HepG2 (cell line): Measurements from ENCODE around the gene THOC5. TPM values are rescaled to one million over a fixed set of nuclear protein-coding genes. Genes with fewer than 3 reads are reported as not detected.

Experiments
- ATAC-seq: fragments of 200-7000 bp; cut with Tn5 transposase; 3 replicates; pipeline ENCODE4 v1.9.1; 2020; ENCODE audit warnings: mild to moderate bottlenecking, moderate library complexity
- BruUV-seq: library from RNA; stranded (reverse); fragments of 400-500 nt; replicated peaks from 2 replicates; lab custom pipeline; 2021; lab: Mats Ljungman, UMichigan
- CTCF ChIA-PET: fragments of 300-600 bp; formaldehyde crosslinking; extraction: SDS; loops from one replicate; lab custom pipeline; 2021; ENCODE audit warnings: low total read pairs, inconsistent platforms, low intra/inter-chr PET ratio; lab: Yijun Ruan, JAX
- POLR2A ChIA-PET: fragments of 350-600 bp; sonication (Branson Sonifier 250); formaldehyde crosslinking; loops from one replicate; lab custom pipeline; 2020; ENCODE audit warnings: antibody characterized with exemption, inconsistent platforms; lab: Yijun Ruan, JAX
- DNase-seq: peaks from one replicate; pipeline ENCODE4 v3.0.0-alpha.2; 2015; ENCODE audit warnings: low spot score
- FAIRE-seq: peaks from 3 replicates; lab custom pipeline; 2011; peaks lifted over from hg19 to GRCh38; lab: Jason Lieb, UNC
- H2AFZ ChIP-seq: one replicate; pipeline ENCODE4 v1.6.1; 2011; ENCODE audit warnings: low read length, inconsistent platforms
- H3K27ac ChIP-seq: fragments of 300-600 bp; 3 replicates; pipeline ENCODE4 v1.8.0; 2011; ENCODE audit warnings: mixed run types, mild to moderate bottlenecking, mixed read lengths, low read length, inconsistent platforms; ENCODE audit not compliant: insufficient read depth; ENCODE audit errors: extremely low read length
- H3K27me3 ChIP-seq, 2 experiments: fragments of 200-600 bp in 1 of 2; 2 replicates in 1 of 2; 3 replicates in 1 of 2; pipeline versions ENCODE4 v1.6.0 to v1.8.0; 2011; ENCODE audit warnings: low read length in 2 of 2, mild to moderate bottlenecking in 2 of 2, moderate library complexity in 2 of 2, inconsistent platforms in 1 of 2; ENCODE audit not compliant: insufficient read depth in 2 of 2, control insufficient read depth in 1 of 2
- H3K36me3 ChIP-seq, 2 experiments: fragments of 200-600 bp in 1 of 2; replicated peaks in 1 of 2; 2 replicates in 1 of 2; 3 replicates in 1 of 2; pipeline versions ENCODE4 v1.5.1 to v1.8.0; 2011; ENCODE audit warnings: low read length in 2 of 2, inconsistent platforms in 1 of 2; ENCODE audit not compliant: insufficient read depth in 2 of 2, control insufficient read depth in 1 of 2
- H3K4me1 ChIP-seq: 2 replicates; pipeline ENCODE4 v1.5.1; 2012; ENCODE audit warnings: low read length, inconsistent platforms; ENCODE audit not compliant: insufficient read depth
- H3K4me2 ChIP-seq: 2 replicates; pipeline ENCODE4 v1.6.0; 2011; ENCODE audit warnings: low read depth, low read length, inconsistent platforms
- H3K4me3 ChIP-seq, 3 experiments: fragments of 200-600 bp in 1 of 3; sonication (generic), shearing (Covaris generic) in 1 of 3; replicated peaks in 1 of 3; 2 replicates each; pipeline ENCODE4 v1.5.1; 2011 to 2016; ENCODE audit warnings: low read length in 3 of 3, inconsistent platforms in 2 of 3, low read depth in 2 of 3, mild to moderate bottlenecking in 2 of 3, control low read depth in 1 of 3, mixed read lengths in 1 of 3; ENCODE audit not compliant: insufficient read depth in 1 of 3
- H3K79me2 ChIP-seq: one replicate; pipeline ENCODE4 v1.6.1; 2011; ENCODE audit warnings: low read length, inconsistent platforms; ENCODE audit not compliant: insufficient read depth
- H3K9ac ChIP-seq: 2 replicates; pipeline ENCODE4 v1.6.0; 2011; ENCODE audit warnings: mild to moderate bottlenecking, low read depth, low read length, inconsistent platforms; ENCODE audit not compliant: insufficient read depth
- H3K9me3 ChIP-seq: 2 replicates; pipeline ENCODE4 v1.5.1; 2012; ENCODE audit warnings: mild to moderate bottlenecking, low read length
- H4K20me1 ChIP-seq: 2 replicates; pipeline ENCODE4 v1.6.0; 2011; ENCODE audit warnings: inconsistent platforms, mild to moderate bottlenecking, low read length, moderate library complexity; ENCODE audit not compliant: insufficient read depth
- CEBPB ChIP-seq: IDR thresholded peaks from 2 replicates; pipeline ENCODE4 v1.6.1; 2011; ENCODE audit warnings: low read depth, low read length, improper control_type of control experiment, borderline replicate concordance
- GATAD1 ChIP-seq: IDR thresholded peaks from 2 replicates; pipeline ENCODE4 v1.6.1; 2016; ENCODE audit warnings: missing genetic modification reagents, missing compliant biosample characterization
- NAIF1 ChIP-seq: sonication (generic); formaldehyde crosslinking; IDR thresholded peaks from 2 replicates; pipeline ENCODE4 v1.5.0; 2020; ENCODE audit warnings: mild to moderate bottlenecking, missing genetic modification reagents, borderline replicate concordance
- SP140L ChIP-seq: sonication (generic); formaldehyde crosslinking; IDR thresholded peaks from 2 replicates; pipeline ENCODE4 v1.4.0; 2020; ENCODE audit warnings: missing genetic modification reagents, borderline replicate concordance
- TRIM24 ChIP-seq: sonication (generic); formaldehyde crosslinking; IDR thresholded peaks from 2 replicates; pipeline ENCODE4 v1.8.0; 2022; ENCODE audit warnings: mild to moderate bottlenecking, missing genetic modification reagents
- ZBTB7B ChIP-seq: sonication (generic); formaldehyde crosslinking; IDR thresholded peaks from 2 replicates; pipeline ENCODE4 v1.4.0; 2020; ENCODE audit warnings: missing genetic modification reagents
- ZNF549 ChIP-seq: sonication (generic); formaldehyde crosslinking; IDR thresholded peaks from 2 replicates; pipeline ENCODE4 v1.5.0; 2020; ENCODE audit warnings: missing genetic modification reagents
- ZNF75D ChIP-seq: sonication (generic); formaldehyde crosslinking; IDR thresholded peaks from 2 replicates; pipeline ENCODE4 v1.8.1; 2023; ENCODE audit warnings: missing genetic modification reagents, mild to moderate bottlenecking, borderline replicate concordance
- WGBS: methylation state at CpG from one replicate; pipeline ENCODE4 v1.1.6; 2017; ENCODE audit warnings: low lambda C conversion rate; 5-methylcytosine and 5-hydroxymethylcytosine counted together
- in situ Hi-C: cut with HindIII; loops from 2 replicates; pipeline ENCODE4 v1.10.0; 2017; ENCODE audit warnings: low pct_unique_long_range_greater_than_20kb; ENCODE audit not compliant: extremely low pct_ligation_motif_present
- intact Hi-C: fragments of 100-400 bp; cut with micrococcal nuclease; formaldehyde crosslinking; loops from one replicate; pipeline ENCODE4 v1.10.0; 2022; ENCODE audit not compliant: unreplicated experiment
- polyA plus RNA-seq, 8 experiments: library from polyadenylated mRNA; depleted of rRNA in 3 of 8; stranded (reverse) in 7 of 8; unstranded in 1 of 8; fragments of >200 nt; fragmentation: Illumina TruSeq in 4 of 8; extraction: Trizol in 4 of 8; gene quantifications; 2 replicates each; pipeline versions ENCODE4 v1.2.1 to v1.2.3, GENCODE V29; 2011 to 2016; ENCODE audit warnings: low read depth in 4 of 8, missing spikeins in 1 of 8, mixed read lengths in 1 of 8; ENCODE audit not compliant: insufficient read depth in 1 of 8
- total RNA-seq, 5 experiments: library from RNA; depleted of rRNA; stranded (reverse); fragments of >200 nt; fragmentation: Illumina TruSeq; extraction: Trizol; gene quantifications; 2 replicates each; pipeline ENCODE4 v1.2.3, GENCODE V29; 2016; ENCODE audit warnings: low read depth in 1 of 5
- TF ChIP-seq, protein P1 (sequence below): sonication (generic); formaldehyde crosslinking; IDR thresholded peaks from 2 replicates; pipeline ENCODE4 v1.4.0; 2020; ENCODE audit warnings: missing genetic modification reagents

The THOC5 gene
- total and polyA plus RNA-seq, 2 of the 13 experiments (the other 11 are each of a cell fraction or from before 2014, with no cell fraction given) = 45.8 to 46.7 TPM

GRCh38 chr22:29461263-29461662 lies 92.3 kb downstream of the THOC5 start (continued):
- TF ChIP-seq NAIF1 (CRISPR knock-in tag) (no peak), TRIM24 (CRISPR knock-in tag) (no peak)

DNA sequence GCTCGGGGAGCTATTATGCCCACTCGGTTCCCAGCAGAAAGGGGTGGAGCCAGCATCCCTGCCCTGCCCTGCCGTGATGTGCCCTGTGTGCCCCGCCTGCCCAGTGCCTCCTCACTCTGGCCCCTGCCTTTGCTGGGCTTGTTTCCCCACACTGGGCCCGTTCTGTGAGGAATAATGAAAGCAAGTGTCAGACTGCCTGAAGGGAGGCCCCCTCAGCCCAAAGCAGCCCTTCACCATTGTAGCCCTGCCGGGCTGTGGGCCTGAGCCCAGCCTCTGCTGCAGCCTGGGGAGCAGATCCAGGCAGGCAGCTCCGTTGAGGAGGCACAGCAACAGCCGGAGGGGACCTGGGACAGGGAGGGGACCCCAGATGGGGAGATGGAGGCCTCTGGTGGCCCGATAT lies 93.8 kb downstream of the THOC5 start:
- Histone ChIP-seq H3K36me3 (no peaks in the 10 kb centered on the region), H3K9ac (no peak overlapping the region), H3K4me2 (no peak overlapping the region), H3K27ac (no peak overlapping the region), H2AFZ (no peak overlapping the region), H4K20me1 (no peaks in the 10 kb centered on the region), H3K9me3 (no peaks in the 10 kb centered on the region)
- no peak for FAIRE-seq
- CTCF ChIA-PET = no interaction called here
- peak; percentile 26; the same call in 2 of the 3 replicates for ATAC-seq
- WGBS = 21% methylated on average over 6 of the region's 9 CpGs
- in situ Hi-C loops = no loop called here
- TF ChIP-seq ZNF75D (CRISPR knock-in tag) (no peak), ZNF549 (no peak), SP140L (CRISPR knock-in tag) (no peak), ZBTB7B (no peak)
- TF ChIP-seq, all 625 proteins: peak for 0
- intact Hi-C loops = no loop called here
- no peak overlapping the region for H3K4me3 ChIP-seq
- no peak for DNase-seq
- peaks cover 2 to 5% of the 10 kb centered on the region in 2 experiments; a peak in 2 of 5 replicates for H3K27me3 ChIP-seq
- no peaks in the 10 kb centered on the region for H3K4me1 ChIP-seq
- no TSS peak for BruUV-seq
- H3K79me2 ChIP-seq = no peaks in the 10 kb centered on the region
- POLR2A ChIA-PET = no interaction called here

- Histone ChIP-seq H3K4me1 (no peaks in the 10 kb centered on the region), H3K9ac (no peak overlapping the region), H3K27me3 (peaks cover 2 to 10% of the 10 kb centered on the region in 2 experiments; a peak in 3 of 5 replicates), H3K4me2 (no peak overlapping the region), H3K9me3 (no peaks in the 10 kb centered on the region), H3K4me3 (no peak overlapping the region), H2AFZ (no peak overlapping the region), H3K27ac (no peak overlapping the region), H3K79me2 (no peaks in the 10 kb centered on the region), H3K36me3 (no peaks in the 10 kb centered on the region), H4K20me1 (no peaks in the 10 kb centered on the region)
- ATAC-seq = no peak
- in situ Hi-C loops (no loop called here), intact Hi-C loops (no loop called here)
- BruUV-seq = no TSS peak
- FAIRE-seq = no peak
- CTCF ChIA-PET = no interaction called here
- TF ChIP-seq GATAD1 (no peak), CEBPB (peak; percentile 63; the same call in 1 of the 2 replicates)
- TF ChIP-seq, protein P1, sequence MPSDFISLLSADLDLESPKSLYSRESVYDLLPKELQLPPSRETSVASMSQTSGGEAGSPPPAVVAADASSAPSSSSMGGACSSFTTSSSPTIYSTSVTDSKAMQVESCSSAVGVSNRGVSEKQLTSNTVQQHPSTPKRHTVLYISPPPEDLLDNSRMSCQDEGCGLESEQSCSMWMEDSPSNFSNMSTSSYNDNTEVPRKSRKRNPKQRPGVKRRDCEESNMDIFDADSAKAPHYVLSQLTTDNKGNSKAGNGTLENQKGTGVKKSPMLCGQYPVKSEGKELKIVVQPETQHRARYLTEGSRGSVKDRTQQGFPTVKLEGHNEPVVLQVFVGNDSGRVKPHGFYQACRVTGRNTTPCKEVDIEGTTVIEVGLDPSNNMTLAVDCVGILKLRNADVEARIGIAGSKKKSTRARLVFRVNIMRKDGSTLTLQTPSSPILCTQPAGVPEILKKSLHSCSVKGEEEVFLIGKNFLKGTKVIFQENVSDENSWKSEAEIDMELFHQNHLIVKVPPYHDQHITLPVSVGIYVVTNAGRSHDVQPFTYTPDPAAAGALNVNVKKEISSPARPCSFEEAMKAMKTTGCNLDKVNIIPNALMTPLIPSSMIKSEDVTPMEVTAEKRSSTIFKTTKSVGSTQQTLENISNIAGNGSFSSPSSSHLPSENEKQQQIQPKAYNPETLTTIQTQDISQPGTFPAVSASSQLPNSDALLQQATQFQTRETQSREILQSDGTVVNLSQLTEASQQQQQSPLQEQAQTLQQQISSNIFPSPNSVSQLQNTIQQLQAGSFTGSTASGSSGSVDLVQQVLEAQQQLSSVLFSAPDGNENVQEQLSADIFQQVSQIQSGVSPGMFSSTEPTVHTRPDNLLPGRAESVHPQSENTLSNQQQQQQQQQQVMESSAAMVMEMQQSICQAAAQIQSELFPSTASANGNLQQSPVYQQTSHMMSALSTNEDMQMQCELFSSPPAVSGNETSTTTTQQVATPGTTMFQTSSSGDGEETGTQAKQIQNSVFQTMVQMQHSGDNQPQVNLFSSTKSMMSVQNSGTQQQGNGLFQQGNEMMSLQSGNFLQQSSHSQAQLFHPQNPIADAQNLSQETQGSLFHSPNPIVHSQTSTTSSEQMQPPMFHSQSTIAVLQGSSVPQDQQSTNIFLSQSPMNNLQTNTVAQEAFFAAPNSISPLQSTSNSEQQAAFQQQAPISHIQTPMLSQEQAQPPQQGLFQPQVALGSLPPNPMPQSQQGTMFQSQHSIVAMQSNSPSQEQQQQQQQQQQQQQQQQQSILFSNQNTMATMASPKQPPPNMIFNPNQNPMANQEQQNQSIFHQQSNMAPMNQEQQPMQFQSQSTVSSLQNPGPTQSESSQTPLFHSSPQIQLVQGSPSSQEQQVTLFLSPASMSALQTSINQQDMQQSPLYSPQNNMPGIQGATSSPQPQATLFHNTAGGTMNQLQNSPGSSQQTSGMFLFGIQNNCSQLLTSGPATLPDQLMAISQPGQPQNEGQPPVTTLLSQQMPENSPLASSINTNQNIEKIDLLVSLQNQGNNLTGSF = no peak
- DNase-seq = no peak
- POLR2A ChIA-PET = no interaction called here
Observed at GRCh38 chr22:29458551-29458950, 95.0 kb downstream of the THOC5 start.
